ENCODE results near the gene FIGN. TPM values are rescaled to one million over a fixed set of nuclear protein-coding genes. Genes with fewer than 3 reads are reported as not detected.

Gene FIGN
- total RNA-seq, 4 donors from 2014 or later = 3.7 to 14.1 (median 11.6) TPM

GRCh38 chr2:163595028-163595427, 140.8 kb downstream of the FIGN start:
- no peak for TF ChIP-seq CTCF (IDR thresholded peaks at IDR 0.05; ENCODE audit: low read depth)

GRCh38 chr2:163594497-163594896, 141.3 kb downstream of the FIGN start:
- TF ChIP-seq CTCF (IDR thresholded peaks at IDR 0.05; ENCODE audit: low read depth) = no peak

- no peak for TF ChIP-seq CTCF (IDR thresholded peaks at IDR 0.05; ENCODE audit: low read depth)
Observed at GRCh38 chr2:163593982-163594381, 141.8 kb downstream of the FIGN start.

- TF ChIP-seq CTCF (IDR thresholded peaks at IDR 0.05; ENCODE audit: low read depth) = no peak
Observed at GRCh38 chr2:163592954-163593622, 142.7 kb downstream of the FIGN start.

GRCh38 chr2:163591461-163591860, 144.3 kb downstream of the FIGN start:
- no peak for TF ChIP-seq CTCF (IDR thresholded peaks at IDR 0.05; ENCODE audit: low read depth)

- TF ChIP-seq CTCF (IDR thresholded peaks at IDR 0.05; ENCODE audit: low read depth) = no peak
Observed at GRCh38 chr2:163580757-163581156, 155.1 kb downstream of the FIGN start.

GRCh38 chr2:163574309-163574708, 161.5 kb downstream of the FIGN start:
- no peak for TF ChIP-seq CTCF (IDR thresholded peaks at IDR 0.05; ENCODE audit: low read depth)
